GM18867 (cell line): ENCODE measurements around the gene UROC1.

ENCODE experiments used
- ATAC-seq: cut with Tn5 transposase; IDR thresholded peaks from one replicate; pipeline ENCODE4 v1.9.1; 2021; ENCODE audit warnings: mild to moderate bottlenecking, moderate library complexity; ENCODE audit not compliant: unreplicated experiment

The UROC1 gene

GRCh38 chr3:126497956-126498355 is 19.6 kb downstream of the UROC1 start:
- no peak for ATAC-seq

DNA sequence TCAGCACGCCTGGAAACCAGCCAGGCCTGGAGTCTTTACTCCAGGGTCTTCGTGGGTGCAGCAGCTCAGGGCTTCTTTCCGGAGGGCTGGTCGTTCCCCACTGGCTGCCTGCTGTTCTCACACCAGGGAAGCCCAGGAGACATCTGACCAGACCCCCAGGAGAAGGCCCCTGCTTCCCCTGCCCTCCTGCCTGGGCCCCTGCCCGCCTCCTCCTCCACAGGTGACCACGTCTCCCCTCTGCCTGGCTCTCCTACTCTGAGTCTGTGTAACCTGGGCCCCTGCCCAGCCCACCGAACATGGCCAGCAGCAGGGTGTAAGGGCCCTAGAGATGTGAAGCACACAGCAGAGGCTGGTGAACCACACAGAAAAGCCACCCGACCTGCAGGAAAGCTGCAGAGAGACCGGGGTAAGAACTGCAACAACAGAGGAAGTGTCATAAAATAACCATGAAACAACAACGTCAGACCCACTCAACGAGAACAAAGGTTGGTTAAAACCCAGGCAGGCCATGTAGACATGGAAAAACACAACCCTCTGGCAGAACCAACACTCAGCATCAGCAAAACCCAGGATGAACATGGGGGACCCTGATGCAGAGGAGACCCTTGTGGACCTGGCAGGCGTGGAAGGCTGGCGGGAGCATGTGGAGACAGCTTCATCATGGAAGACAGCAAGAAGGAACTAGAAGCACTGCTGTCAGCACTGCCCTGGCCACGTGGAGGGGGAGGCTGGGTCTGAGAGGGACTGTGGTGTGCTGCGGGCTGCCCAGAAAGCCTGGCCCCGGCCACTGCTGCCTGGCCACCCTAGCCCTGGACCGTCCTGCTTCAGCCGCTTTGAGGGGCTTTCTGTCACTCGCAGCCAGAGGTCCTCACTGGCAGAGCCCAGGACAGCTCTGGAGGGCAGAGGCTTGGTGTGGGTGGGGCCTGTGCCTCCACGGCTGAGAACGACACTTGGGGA is 20.4 kb downstream of the UROC1 start:
- no peak for ATAC-seq

GRCh38 chr3:126495786-126496185 is 21.8 kb downstream of the UROC1 start:
- no peak for ATAC-seq

DNA sequence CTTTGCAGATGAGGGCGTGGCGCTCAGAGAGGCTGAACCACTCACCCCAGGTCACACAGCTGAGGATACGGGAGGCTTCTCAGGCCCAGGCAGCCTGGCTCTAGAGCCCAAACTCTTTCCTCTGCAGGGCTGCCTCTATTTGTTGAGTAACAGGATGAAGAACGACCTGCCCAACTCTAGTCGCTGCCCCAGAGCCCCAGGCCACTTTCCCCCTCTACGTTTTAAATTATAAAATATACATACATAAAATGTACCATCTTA is 22.7 kb downstream of the UROC1 start:
- ATAC-seq, result no peak

GRCh38 chr3:126494204-126494969 is 23.2 kb downstream of the UROC1 start:
- no peak for ATAC-seq

DNA sequence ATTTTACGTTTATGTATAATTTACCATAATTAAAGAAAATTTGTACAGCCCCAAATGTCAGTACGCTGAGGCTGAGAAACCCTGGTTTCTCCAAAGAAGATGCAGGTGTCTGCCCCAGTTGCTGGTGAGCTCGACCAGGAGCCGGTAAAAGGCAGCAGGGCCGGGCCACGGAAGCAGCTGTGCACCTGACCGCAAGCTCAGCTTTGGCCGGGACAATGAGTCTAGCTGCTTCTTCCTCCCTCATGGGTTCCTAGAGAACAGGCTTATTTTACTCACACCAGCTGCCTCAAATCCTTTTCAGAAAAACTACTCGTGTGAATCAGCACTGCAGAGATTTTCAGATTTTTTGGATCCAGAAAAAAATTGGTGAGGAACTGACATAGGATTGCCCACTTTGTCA is 23.8 kb downstream of the UROC1 start:
- no peak for ATAC-seq

GRCh38 chr3:126493051-126493450 is 24.5 kb downstream of the UROC1 start:
- no peak for ATAC-seq

GRCh38 chr3:126491221-126492013 is 26.2 kb downstream of the UROC1 start:
- no peak for ATAC-seq

- ATAC-seq, result no peak
Observed at GRCh38 chr3:126490619-126491018, 27.0 kb downstream of the UROC1 start.

DNA sequence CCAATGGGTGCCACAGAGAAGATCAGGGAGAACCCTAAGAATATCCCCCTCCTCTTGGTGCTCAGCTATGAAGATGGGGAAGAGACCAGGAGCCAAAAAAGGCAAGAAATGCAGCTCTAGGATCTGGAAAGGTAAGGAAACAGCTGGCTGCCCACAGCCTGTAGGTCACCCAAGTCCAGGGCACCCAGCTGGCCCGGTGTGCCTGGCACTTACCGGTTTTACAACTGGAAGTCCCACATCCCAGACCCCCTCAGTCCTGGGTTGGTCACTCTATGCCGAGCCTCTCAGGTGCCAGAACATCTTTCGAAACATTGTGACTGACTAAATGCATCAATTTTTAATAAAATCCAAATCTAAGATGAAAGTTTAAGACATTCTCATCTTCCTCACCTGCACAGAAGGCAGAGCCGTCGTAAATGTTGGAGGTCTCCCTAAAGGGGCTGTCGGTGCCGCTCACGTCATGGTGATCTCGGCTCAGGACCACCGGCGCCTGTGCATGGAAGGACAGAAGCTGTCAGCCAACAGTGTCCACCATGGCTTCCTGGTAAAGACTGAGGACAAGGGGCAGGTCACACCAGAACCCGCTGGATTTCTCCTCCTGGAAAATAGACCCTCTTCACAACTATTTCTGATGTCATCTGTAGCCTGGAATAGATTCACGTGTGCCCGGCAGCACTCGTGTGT is 28.5 kb downstream of the UROC1 start:
- no peak for ATAC-seq

- no peak for ATAC-seq
Observed at GRCh38 chr3:126488185-126488584, 29.4 kb downstream of the UROC1 start.

DNA sequence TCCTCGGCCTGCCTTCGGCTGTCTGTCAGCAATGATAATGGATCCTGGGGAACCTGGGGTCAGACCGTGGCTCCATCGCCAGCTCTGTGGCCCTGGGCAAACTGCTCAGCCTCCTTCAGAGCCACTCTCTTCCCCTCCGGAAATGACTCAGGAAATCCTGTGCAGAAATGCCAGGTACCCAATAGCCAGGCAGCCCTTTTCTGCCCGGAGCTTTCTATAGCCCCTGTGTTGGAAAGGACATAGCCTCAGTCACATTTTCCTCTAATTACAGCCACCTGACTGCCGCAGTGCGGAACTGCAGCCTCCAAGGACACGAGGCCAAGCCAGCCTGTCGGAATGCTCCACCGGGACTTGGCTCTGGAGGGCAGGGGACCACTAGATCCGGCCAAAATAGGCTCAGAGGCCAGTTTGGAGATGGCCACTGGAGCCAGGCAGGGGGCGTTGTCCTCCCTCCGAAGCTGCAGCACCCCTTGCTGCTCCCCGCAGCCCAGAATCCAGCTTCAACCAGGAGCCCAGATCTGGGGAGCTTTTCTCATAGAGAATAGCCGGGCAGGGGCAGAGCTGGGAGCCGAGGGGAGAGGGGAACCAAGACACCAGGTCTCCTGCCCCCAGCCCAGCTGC is 30.3 kb downstream of the UROC1 start:
- ATAC-seq, result no peak

DNA sequence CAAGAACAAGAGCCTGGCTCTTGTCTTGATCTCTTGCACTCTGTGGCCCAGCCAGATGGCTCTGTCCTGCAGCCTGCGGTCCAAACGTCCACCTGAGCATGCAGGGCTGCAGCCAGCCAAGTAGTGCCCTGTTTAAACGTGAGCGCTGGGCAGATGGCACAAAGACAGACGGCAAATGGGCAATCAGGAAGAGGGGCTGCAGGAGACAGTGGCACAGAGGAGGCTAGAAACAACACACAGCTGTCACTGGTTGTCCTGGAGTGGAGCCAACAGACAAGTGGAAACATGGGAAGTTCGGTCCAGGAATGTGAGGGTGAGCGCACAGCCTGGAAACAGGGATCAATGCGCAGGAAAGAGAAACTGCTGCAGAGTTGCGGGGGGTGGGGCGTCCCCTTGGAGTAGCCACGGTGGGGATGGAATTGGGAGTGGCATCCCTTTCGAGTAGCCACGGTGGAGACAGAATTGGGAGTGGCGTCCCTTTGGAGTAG is 31.2 kb downstream of the UROC1 start:
- ATAC-seq, result no peak

GRCh38 chr3:126485956-126486355 is 31.6 kb downstream of the UROC1 start:
- ATAC-seq, result no peak

DNA sequence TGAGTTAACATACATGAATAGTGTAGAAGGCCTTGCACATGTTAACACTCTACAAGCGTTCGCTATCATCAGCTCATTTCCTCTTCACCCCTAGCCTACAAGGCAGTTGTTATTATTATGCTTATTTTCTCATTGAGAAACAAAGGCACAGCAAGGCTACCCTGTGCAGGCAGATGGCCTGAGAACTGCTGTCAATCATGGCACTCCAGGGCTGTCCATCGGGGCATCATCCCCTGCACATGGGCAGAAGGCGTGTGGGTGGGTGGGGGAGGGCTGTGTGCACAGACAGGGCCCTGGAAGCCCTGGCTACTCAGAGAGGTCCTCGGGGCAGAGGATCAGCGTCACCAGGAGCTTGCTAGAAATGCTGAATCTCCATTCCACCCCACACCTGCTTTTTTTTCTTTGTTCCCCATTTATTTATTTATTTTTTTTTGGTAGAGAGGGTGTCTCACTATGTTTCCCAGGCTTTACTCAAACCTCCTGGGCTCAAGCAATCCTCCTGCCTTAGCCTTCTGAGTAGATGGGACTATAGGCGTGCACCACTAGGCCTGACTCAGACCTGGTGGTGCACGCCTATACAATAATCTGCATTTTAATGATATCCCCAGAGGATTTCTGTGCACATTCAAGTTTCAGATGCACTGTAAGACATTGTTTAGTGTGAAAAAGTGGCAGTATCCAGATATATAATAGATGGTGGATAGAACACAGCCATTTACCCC is 32.2 kb downstream of the UROC1 start:
- ATAC-seq, result no peak

- ATAC-seq, result no peak
Observed at GRCh38 chr3:126484662-126485061, 32.9 kb downstream of the UROC1 start.

GRCh38 chr3:126484148-126484547 is 33.4 kb downstream of the UROC1 start:
- ATAC-seq, result no peak

GRCh38 chr3:126483321-126483761 is 34.2 kb downstream of the UROC1 start:
- ATAC-seq, result no peak

DNA sequence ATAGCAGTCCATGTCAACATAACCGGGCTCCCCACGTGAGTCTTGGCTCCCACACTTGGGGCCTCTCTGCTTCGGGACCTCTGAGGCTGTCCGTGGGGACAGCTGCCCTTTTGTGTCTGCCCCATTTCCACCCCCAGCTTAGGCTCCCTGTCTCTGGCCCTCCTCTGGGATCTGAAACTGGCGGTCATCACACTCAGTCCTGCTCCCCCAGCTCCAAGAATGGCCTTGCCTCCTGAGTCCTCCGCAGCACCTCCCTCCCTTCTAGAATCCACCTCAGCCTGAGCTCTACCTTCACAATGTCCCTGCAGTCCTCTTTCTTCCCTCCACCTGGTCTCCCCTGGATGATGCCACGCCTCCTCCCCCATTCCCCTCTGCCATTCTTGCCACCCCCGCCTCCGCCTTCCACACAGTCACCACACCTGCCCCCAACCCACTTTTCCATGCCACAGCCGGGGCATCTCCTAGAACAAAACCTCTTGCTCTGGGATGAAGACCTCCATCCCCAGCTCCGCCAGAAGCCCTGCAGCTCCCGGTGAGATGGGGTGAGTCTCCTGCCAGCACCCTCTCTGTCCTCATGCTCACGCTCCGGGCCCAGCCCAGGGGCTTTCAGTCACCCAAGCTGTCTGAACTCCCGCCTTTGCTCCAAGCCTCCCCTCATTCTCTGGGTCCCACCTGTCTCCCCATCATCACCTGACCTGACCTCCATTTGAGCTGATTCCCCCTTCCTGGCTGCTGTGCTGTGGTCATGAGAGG is 34.9 kb downstream of the UROC1 start:
- no peak for ATAC-seq
